Measurements from ENCODE around the gene MIGA2.

GRCh38 chr9:129073404-129073803 is 37.0 kb downstream of the MIGA2 start:
- TF ChIP-seq, protein P1, sequence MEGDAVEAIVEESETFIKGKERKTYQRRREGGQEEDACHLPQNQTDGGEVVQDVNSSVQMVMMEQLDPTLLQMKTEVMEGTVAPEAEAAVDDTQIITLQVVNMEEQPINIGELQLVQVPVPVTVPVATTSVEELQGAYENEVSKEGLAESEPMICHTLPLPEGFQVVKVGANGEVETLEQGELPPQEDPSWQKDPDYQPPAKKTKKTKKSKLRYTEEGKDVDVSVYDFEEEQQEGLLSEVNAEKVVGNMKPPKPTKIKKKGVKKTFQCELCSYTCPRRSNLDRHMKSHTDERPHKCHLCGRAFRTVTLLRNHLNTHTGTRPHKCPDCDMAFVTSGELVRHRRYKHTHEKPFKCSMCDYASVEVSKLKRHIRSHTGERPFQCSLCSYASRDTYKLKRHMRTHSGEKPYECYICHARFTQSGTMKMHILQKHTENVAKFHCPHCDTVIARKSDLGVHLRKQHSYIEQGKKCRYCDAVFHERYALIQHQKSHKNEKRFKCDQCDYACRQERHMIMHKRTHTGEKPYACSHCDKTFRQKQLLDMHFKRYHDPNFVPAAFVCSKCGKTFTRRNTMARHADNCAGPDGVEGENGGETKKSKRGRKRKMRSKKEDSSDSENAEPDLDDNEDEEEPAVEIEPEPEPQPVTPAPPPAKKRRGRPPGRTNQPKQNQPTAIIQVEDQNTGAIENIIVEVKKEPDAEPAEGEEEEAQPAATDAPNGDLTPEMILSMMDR (IDR thresholded peaks at IDR 0.05): no peak
- no peak for TF ChIP-seq POLR2A (IDR thresholded peaks at IDR 0.05)

All from tibial nerve (tissue), 3 donors.